WTC11 (cell line): Measurements from ENCODE around the gene PEX6. TPM values are rescaled to one million over a fixed set of nuclear protein-coding genes. Genes with fewer than 3 reads are reported as not detected.

Source experiments
- E2F1 ChIP-seq: sonication (generic); formaldehyde crosslinking; IDR thresholded peaks from 2 replicates; pipeline ENCODE4 v1.8.0; 2022; ENCODE audit warnings: mild to moderate bottlenecking, missing genetic modification reagents
- HMGA2 ChIP-seq: fragments of 250-450 bp; sonication (Bioruptor Pico); IDR thresholded peaks from 2 replicates; pipeline ENCODE4 v1.4.0; 2021; ENCODE audit warnings: mild to moderate bottlenecking, moderate library complexity
- MYBL2 ChIP-seq: sonication (generic); formaldehyde crosslinking; IDR thresholded peaks from 2 replicates; pipeline ENCODE4 v1.8.1; 2023; ENCODE audit warnings: mild to moderate bottlenecking, moderate library complexity, missing genetic modification reagents
- NR2C2 ChIP-seq: sonication (generic); formaldehyde crosslinking; IDR thresholded peaks from 2 replicates; pipeline ENCODE4 v1.8.0; 2022; ENCODE audit warnings: mild to moderate bottlenecking, missing genetic modification reagents
- TP53 ChIP-seq: sonication (generic); formaldehyde crosslinking; IDR thresholded peaks from 2 replicates; pipeline ENCODE4 v1.8.1; 2023; ENCODE audit warnings: mild to moderate bottlenecking, missing genetic modification reagents
- ZBTB43 ChIP-seq: sonication (generic); formaldehyde crosslinking; IDR thresholded peaks from 2 replicates; pipeline ENCODE4 v1.8.1; 2023; ENCODE audit warnings: mild to moderate bottlenecking, missing genetic modification reagents
- total RNA-seq: library from RNA; stranded (reverse); gene quantifications from 3 replicates; pipeline ENCODE4 v1.2.3, GENCODE V29; 2021

PEX6 gene
- total RNA-seq, 1 experiment from 2014 or later, result 8.2 TPM

GRCh38 chr6:42914546-42914945 lies 64.4 kb downstream of the PEX6 start (continued):
- no peak for TF ChIP-seq ZBTB43 (CRISPR knock-in tag)
- TF ChIP-seq E2F1, result no peak
- TF ChIP-seq TP53, result no peak
- TF ChIP-seq NR2C2 (CRISPR knock-in tag), result no peak
- TF ChIP-seq HMGA2 (CRISPR knock-in tag), result no peak
- TF ChIP-seq MYBL2, result no peak

Other genes starting within 250 kb of the PEX6 start
- gene TBCC, start 233.1 kb downstream of the PEX6 start, total RNA-seq, result 24.7 to 27.3 TPM (median 25.0 TPM) in 3 replicates
- 9.4 to 10.3 TPM (median 9.7 TPM) in 3 replicates for gene BICRAL, start 197.1 kb downstream of the PEX6 start, total RNA-seq
- gene RPL7L1, start 99.6 kb downstream of the PEX6 start, total RNA-seq, result 91.4 to 107 TPM (median 93.0 TPM) in 3 replicates
- not detected in 3 replicates for gene PTCRA, start 63.1 kb downstream of the PEX6 start, total RNA-seq
- gene CNPY3, start 49.7 kb downstream of the PEX6 start, total RNA-seq, result 67.0 to 88.7 TPM (median 86.5 TPM) in 3 replicates
- 1.6 to 2.7 TPM (median 2.0 TPM) in 3 replicates for gene GNMT, start 18.4 kb downstream of the PEX6 start, total RNA-seq
- 47.5 to 52.7 TPM (median 49.0 TPM) in 3 replicates for gene PPP2R5D, start 5.4 kb upstream of the PEX6 start, total RNA-seq
- 85.0 to 91.2 TPM (median 86.5 TPM) in 3 replicates for gene MEA1, start 34.8 kb upstream of the PEX6 start, total RNA-seq
- 157 to 172 TPM (median 169 TPM) in 3 replicates for gene KLHDC3, start 35.1 kb upstream of the PEX6 start, total RNA-seq
- 65.6 to 81.0 TPM (median 67.9 TPM) in 3 replicates for gene RRP36, start 42.4 kb upstream of the PEX6 start, total RNA-seq
- 20.8 to 27.9 TPM (median 27.0 TPM) in 3 replicates for gene CUL7, start 74.7 kb upstream of the PEX6 start, total RNA-seq
- 107 to 131 TPM (median 112 TPM) in 3 replicates for gene MRPL2, start 80.3 kb upstream of the PEX6 start, total RNA-seq
- gene KLC4, start 80.5 kb upstream of the PEX6 start, total RNA-seq, result 31.2 to 36.4 TPM (median 35.7 TPM) in 3 replicates
- gene PTK7, start 97.1 kb upstream of the PEX6 start, total RNA-seq, result 151 to 165 TPM (median 160 TPM) in 3 replicates
- 43.9 to 46.2 TPM (median 45.3 TPM) in 3 replicates for gene SRF, start 192.1 kb upstream of the PEX6 start, total RNA-seq
- 15.2 to 20.5 TPM (median 19.2 TPM) in 3 replicates for gene CUL9, start 203.0 kb upstream of the PEX6 start, total RNA-seq